Panc1 (cell line): ENCODE results near the gene ZNF582.
"Not testable (repeated sequence)": the region's sequence is repeated elsewhere in the genome, so short reads cannot be mapped to it uniquely, and the experiment has no call there.

Experiments
- POLR2AphosphoS5 ChIP-seq: IDR thresholded peaks from 2 replicates; pipeline ENCODE4 v1.6.1; 2012; ENCODE audit warnings: mild to moderate bottlenecking, low read depth, low read length, moderate library complexity
- TF ChIP-seq, protein P1 (sequence below): fragments of 450-650 bp; IDR thresholded peaks from 2 replicates; pipeline ENCODE4 v1.5.1; 2017; ENCODE audit warnings: mild to moderate bottlenecking
- TF ChIP-seq, protein P2 (sequence below), 2 experiments: IDR thresholded peaks; 2 replicates each; pipeline ENCODE4 v1.6.1; 2011 to 2012; ENCODE audit warnings: low read depth in 2 of 2, control low read depth in 1 of 2, low read length in 1 of 2, mild to moderate bottlenecking in 1 of 2, moderate library complexity in 1 of 2; ENCODE audit not compliant: insufficient read depth in 1 of 2

DNA sequence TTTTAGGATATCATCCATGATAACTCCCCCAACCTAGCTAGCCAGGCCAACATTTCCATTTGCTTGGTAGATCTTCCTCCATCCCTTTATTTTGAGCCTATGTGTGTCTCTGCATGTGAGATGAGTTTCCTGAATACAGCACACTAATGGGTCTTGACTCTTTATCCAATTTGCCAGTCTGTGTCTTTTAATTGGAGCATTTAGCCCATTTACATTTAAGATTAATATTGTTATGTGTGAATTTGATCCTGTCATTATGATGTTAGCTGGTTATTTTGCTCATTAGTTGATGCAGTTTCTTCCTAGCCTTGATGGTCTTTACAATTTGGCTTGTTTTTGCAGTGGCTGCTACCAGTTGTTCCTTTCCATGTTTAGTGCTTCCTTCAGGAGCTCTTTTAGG, 58.0 kb downstream of the ZNF582 start:
- TF ChIP-seq, protein P1, sequence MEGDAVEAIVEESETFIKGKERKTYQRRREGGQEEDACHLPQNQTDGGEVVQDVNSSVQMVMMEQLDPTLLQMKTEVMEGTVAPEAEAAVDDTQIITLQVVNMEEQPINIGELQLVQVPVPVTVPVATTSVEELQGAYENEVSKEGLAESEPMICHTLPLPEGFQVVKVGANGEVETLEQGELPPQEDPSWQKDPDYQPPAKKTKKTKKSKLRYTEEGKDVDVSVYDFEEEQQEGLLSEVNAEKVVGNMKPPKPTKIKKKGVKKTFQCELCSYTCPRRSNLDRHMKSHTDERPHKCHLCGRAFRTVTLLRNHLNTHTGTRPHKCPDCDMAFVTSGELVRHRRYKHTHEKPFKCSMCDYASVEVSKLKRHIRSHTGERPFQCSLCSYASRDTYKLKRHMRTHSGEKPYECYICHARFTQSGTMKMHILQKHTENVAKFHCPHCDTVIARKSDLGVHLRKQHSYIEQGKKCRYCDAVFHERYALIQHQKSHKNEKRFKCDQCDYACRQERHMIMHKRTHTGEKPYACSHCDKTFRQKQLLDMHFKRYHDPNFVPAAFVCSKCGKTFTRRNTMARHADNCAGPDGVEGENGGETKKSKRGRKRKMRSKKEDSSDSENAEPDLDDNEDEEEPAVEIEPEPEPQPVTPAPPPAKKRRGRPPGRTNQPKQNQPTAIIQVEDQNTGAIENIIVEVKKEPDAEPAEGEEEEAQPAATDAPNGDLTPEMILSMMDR: not testable (repeated sequence)
- TF ChIP-seq, protein P2, sequence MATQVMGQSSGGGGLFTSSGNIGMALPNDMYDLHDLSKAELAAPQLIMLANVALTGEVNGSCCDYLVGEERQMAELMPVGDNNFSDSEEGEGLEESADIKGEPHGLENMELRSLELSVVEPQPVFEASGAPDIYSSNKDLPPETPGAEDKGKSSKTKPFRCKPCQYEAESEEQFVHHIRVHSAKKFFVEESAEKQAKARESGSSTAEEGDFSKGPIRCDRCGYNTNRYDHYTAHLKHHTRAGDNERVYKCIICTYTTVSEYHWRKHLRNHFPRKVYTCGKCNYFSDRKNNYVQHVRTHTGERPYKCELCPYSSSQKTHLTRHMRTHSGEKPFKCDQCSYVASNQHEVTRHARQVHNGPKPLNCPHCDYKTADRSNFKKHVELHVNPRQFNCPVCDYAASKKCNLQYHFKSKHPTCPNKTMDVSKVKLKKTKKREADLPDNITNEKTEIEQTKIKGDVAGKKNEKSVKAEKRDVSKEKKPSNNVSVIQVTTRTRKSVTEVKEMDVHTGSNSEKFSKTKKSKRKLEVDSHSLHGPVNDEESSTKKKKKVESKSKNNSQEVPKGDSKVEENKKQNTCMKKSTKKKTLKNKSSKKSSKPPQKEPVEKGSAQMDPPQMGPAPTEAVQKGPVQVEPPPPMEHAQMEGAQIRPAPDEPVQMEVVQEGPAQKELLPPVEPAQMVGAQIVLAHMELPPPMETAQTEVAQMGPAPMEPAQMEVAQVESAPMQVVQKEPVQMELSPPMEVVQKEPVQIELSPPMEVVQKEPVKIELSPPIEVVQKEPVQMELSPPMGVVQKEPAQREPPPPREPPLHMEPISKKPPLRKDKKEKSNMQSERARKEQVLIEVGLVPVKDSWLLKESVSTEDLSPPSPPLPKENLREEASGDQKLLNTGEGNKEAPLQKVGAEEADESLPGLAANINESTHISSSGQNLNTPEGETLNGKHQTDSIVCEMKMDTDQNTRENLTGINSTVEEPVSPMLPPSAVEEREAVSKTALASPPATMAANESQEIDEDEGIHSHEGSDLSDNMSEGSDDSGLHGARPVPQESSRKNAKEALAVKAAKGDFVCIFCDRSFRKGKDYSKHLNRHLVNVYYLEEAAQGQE (IDR thresholded peaks at IDR 0.05; ENCODE audit: insufficient read depth in 1 of 2, low read depth in 2 of 2, low read length in 1 of 2): not testable (repeated sequence)
- TF ChIP-seq POLR2AphosphoS5: not testable (repeated sequence)
